ENCODE measurements around the gene NTN1.

NTN1 gene

GRCh38 chr17:9231449-9232154 lies 210.3 kb downstream of the NTN1 start:
- Histone ChIP-seq H3K27me3 (ENCODE audit: insufficient read depth, low read length) (no peaks in the 10 kb centered on the region; the same call in 1 of the 2 replicates), H3K79me2 (ENCODE audit: insufficient read depth, low read length) (no peaks in the 10 kb centered on the region), H3K9me3 (ENCODE audit: low read length) (no peaks in the 10 kb centered on the region), H3K36me3 (ENCODE audit: insufficient read depth, low read length) (no peaks in the 10 kb centered on the region), H3K9ac (ENCODE audit: low read length) (no peak overlapping the region), H3K9me2 (ENCODE audit: low read depth, low read length) (no peaks in the 10 kb centered on the region), H3K27ac (ENCODE audit: low read depth, low read length, poor library complexity, severe bottlenecking) (no peak overlapping the region), H3K4me3 (ENCODE audit: low read depth, low read length, poor library complexity, severe bottlenecking) (no peak overlapping the region), H2AFZ (ENCODE audit: low read length) (no peak overlapping the region), H3K4me2 (ENCODE audit: low read length) (no peak overlapping the region), H3K4me1 (ENCODE audit: insufficient read depth, low read length, severe bottlenecking) (no peaks in the 10 kb centered on the region), H4K20me1 (ENCODE audit: insufficient read depth, low read length) (no peaks in the 10 kb centered on the region), H3F3A (ENCODE audit: insufficient read depth, low read length) (no peaks in the 10 kb centered on the region)
- TF ChIP-seq CTCF (IDR thresholded peaks at IDR 0.05; ENCODE audit: low read length) (no peak), EZH2 (IDR thresholded peaks at IDR 0.05; ENCODE audit: borderline replicate concordance, low read length) (no peak)

DNA sequence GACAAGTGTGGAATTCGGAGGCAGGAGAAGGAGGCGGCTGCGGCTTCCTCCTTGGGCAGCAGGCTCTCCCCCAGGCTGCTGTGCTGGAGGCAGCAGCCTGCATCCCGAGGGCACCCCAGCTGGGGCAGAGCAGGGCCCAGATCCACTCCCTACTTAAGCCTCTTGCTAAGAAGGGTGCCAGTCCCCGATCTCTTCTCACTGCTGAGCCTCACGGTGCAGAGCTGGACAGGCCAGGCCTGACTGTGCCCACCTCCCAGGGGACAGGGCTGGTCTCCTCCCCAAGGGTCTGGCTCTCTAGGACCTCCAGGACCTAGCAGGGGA lies 210.8 kb downstream of the NTN1 start:
- H3K4me2 ChIP-seq (ENCODE audit: low read length): no peak overlapping the region
- TF ChIP-seq EZH2 (IDR thresholded peaks at IDR 0.05; ENCODE audit: borderline replicate concordance, low read length) (no peak), CTCF (IDR thresholded peaks at IDR 0.05; ENCODE audit: low read length) (no peak)
- no peak overlapping the region for H3K9ac ChIP-seq (ENCODE audit: low read length)
- H3F3A ChIP-seq (ENCODE audit: insufficient read depth, low read length): no peaks in the 10 kb centered on the region
- no peaks in the 10 kb centered on the region for H3K9me2 ChIP-seq (ENCODE audit: low read depth, low read length)
- no peaks in the 10 kb centered on the region for H4K20me1 ChIP-seq (ENCODE audit: insufficient read depth, low read length)
- no peak overlapping the region for H2AFZ ChIP-seq (ENCODE audit: low read length)
- H3K27me3 ChIP-seq (ENCODE audit: insufficient read depth, low read length): no peaks in the 10 kb centered on the region; the same call in 1 of the 2 replicates
- no peaks in the 10 kb centered on the region for H3K4me1 ChIP-seq (ENCODE audit: insufficient read depth, low read length, severe bottlenecking)
- no peaks in the 10 kb centered on the region for H3K9me3 ChIP-seq (ENCODE audit: low read length)
- H3K36me3 ChIP-seq (ENCODE audit: insufficient read depth, low read length): no peaks in the 10 kb centered on the region
- H3K4me3 ChIP-seq (ENCODE audit: low read depth, low read length, poor library complexity, severe bottlenecking): no peak overlapping the region
- no peak overlapping the region for H3K27ac ChIP-seq (ENCODE audit: low read depth, low read length, poor library complexity, severe bottlenecking)
- H3K79me2 ChIP-seq (ENCODE audit: insufficient read depth, low read length): no peaks in the 10 kb centered on the region

DNA sequence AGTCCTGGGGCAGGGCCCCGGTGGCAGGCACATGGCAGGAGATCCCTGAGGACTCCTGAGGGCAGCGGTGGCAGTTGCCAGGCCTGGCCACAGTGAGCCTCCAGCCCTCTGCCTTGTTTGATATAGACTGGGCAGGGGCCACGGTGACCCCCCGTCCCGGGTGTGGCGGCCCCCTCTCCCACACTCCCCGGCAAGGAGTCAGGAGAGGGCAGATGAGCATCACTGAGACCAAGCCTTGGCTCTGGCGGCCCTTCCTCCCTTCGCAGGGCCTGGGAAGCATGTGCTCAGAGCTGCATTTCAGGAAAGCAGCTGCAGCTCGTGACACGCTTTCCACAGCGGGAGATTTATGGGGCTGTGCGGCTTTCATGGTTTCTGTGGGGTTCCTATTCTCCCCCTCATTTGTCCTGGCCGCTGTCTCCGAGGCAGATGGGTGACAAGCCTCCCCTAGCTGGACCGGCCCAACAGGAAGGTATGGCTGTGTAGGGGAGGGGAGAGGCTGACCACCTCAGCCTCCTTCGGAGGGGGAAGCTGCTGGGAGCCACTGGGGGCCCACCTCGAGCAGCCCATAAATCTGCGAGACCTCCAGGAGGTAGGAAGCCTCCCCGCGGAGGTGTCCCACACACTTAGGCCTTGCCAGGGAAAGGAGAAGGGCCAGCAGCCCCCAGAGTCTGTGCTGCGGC lies 211.4 kb downstream of the NTN1 start:
- no peaks in the 10 kb centered on the region for H3K4me1 ChIP-seq (ENCODE audit: insufficient read depth, low read length, severe bottlenecking)
- no peaks in the 10 kb centered on the region for H3K9me3 ChIP-seq (ENCODE audit: low read length)
- no peak overlapping the region for H3K4me3 ChIP-seq (ENCODE audit: low read depth, low read length, poor library complexity, severe bottlenecking)
- TF ChIP-seq EZH2 (IDR thresholded peaks at IDR 0.05; ENCODE audit: borderline replicate concordance, low read length): no peak
- no peak for TF ChIP-seq CTCF (IDR thresholded peaks at IDR 0.05; ENCODE audit: low read length)
- H3K79me2 ChIP-seq (ENCODE audit: insufficient read depth, low read length): no peaks in the 10 kb centered on the region
- H3K27me3 ChIP-seq (ENCODE audit: insufficient read depth, low read length): no peaks in the 10 kb centered on the region; the same call in 1 of the 2 replicates
- no peak overlapping the region for H3K4me2 ChIP-seq (ENCODE audit: low read length)
- H3K9ac ChIP-seq (ENCODE audit: low read length): no peak overlapping the region
- H3F3A ChIP-seq (ENCODE audit: insufficient read depth, low read length): no peaks in the 10 kb centered on the region
- H2AFZ ChIP-seq (ENCODE audit: low read length): no peak overlapping the region
- no peaks in the 10 kb centered on the region for H3K36me3 ChIP-seq (ENCODE audit: insufficient read depth, low read length)
- no peak overlapping the region for H3K27ac ChIP-seq (ENCODE audit: low read depth, low read length, poor library complexity, severe bottlenecking)
- H3K9me2 ChIP-seq (ENCODE audit: low read depth, low read length): no peaks in the 10 kb centered on the region
- no peaks in the 10 kb centered on the region for H4K20me1 ChIP-seq (ENCODE audit: insufficient read depth, low read length)

Data from OCI-LY1 (cell line).